Tibial nerve (tissue), 4 donors: Measurements from ENCODE around the gene KIF7.

ENCODE experiments used
- CTCF ChIP-seq, 5 experiments: fragments of 200-600 bp in 3 of 5; fragments of 450-650 bp in 2 of 5; sonication (generic) in 3 of 5; IDR thresholded peaks; one replicate each; pipeline ENCODE4 v1.5.1; 2016 to 2019; ENCODE audit warnings: antibody characterized with exemption in 5 of 5, mild to moderate bottlenecking in 3 of 5, moderate library complexity in 2 of 5
- EP300 ChIP-seq, 2 donors: sonication (generic); formaldehyde crosslinking; IDR thresholded peaks; one replicate each; pipeline ENCODE4 v1.6.1; 2017; ENCODE audit warnings: antibody characterized with exemption in 2 of 2, mild to moderate bottlenecking in 1 of 2
- POLR2A ChIP-seq, 2 donors: fragments of 450-650 bp; IDR thresholded peaks; one replicate each; pipeline ENCODE4 v1.6.1; 2017; ENCODE audit warnings: antibody characterized with exemption in 2 of 2, mild to moderate bottlenecking in 2 of 2, moderate library complexity in 2 of 2

- TF ChIP-seq CTCF (IDR thresholded peaks at IDR 0.05) (no peak), EP300 (IDR thresholded peaks at IDR 0.05) (no peak), POLR2A (IDR thresholded peaks at IDR 0.05) (no peak)
Observed at GRCh38 chr15:89578146-89578545, 77.1 kb downstream of the KIF7 start.
